ENCODE data around the gene DNAJC25.
"Not testable (repeated sequence)": the region's sequence is repeated elsewhere in the genome, so short reads cannot be mapped to it uniquely, and the experiment has no call there.

DNAJC25 gene

GRCh38 chr9:111604054-111604615, 27.0 kb upstream of the DNAJC25 start:
- Mint-ChIP-seq H3K27ac (no peak overlapping the region), H3K36me3 (ENCODE audit: low read depth) (no peaks in the 10 kb centered on the region), H3K4me1 (peaks cover 6% of the 10 kb centered on the region), H3K4me3 (no peak overlapping the region), H3K9me3 (no peaks in the 10 kb centered on the region), H3K27me3 (ENCODE audit: low read depth, poor library complexity) (peaks cover 33% of the 10 kb centered on the region)
- TF ChIP-seq CTCF (IDR thresholded peaks at IDR 0.05): no peak
- no peak for DNase-seq

DNA sequence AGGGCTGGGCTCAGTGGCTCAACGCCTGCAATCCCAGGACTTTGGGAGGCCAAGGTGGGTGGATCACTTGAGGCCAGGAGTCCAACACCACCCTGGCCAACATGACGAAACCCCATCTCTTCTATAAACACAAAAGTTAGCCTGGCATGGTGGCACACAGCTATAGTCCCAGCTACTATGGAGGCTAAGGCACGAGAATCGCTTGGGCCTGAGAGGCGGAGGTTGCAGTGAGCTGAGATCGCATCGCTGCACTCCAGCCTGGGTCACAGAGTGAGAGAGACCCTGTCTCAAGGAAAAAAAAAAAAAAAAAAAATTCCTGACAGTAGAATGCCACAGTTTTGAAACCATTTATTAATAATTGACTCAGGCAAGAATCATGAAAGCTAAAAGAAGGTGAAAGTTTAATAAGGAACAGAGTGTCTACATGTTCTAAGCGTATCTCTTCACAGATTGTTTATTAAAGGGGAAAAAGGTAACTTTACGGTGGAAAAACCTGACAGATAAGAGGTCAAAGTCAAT, 26.0 kb upstream of the DNAJC25 start:
- Mint-ChIP-seq H3K4me1 (peaks cover 1% of the 10 kb centered on the region), H3K9me3 (no peaks in the 10 kb centered on the region)

GRCh38 chr9:111610149-111610548, 21.0 kb upstream of the DNAJC25 start:
- peaks cover 28% of the 10 kb centered on the region for H3K27me3 Mint-ChIP-seq (ENCODE audit: low read depth, poor library complexity)
- no peak for TF ChIP-seq CTCF (IDR thresholded peaks at IDR 0.05)
- H3K27ac Mint-ChIP-seq: no peak overlapping the region
- no peaks in the 10 kb centered on the region for H3K36me3 Mint-ChIP-seq (ENCODE audit: low read depth)
- peaks cover 12% of the 10 kb centered on the region for H3K4me1 Mint-ChIP-seq
- no peak for DNase-seq
- no peaks in the 10 kb centered on the region for H3K9me3 Mint-ChIP-seq
- H3K4me3 Mint-ChIP-seq: no peak overlapping the region

More for the DNA sequence above, 26.0 kb upstream of the DNAJC25 start:
- no peak for DNase-seq
- no peak for TF ChIP-seq CTCF (IDR thresholded peaks at IDR 0.05)
- no peak overlapping the region for H3K4me3 Mint-ChIP-seq
- H3K36me3 Mint-ChIP-seq (ENCODE audit: low read depth): no peaks in the 10 kb centered on the region
- H3K27me3 Mint-ChIP-seq (ENCODE audit: low read depth, poor library complexity): peaks cover 30% of the 10 kb centered on the region
- no peak overlapping the region for H3K27ac Mint-ChIP-seq

- DNase-seq: no peak
- TF ChIP-seq CTCF (IDR thresholded peaks at IDR 0.05): no peak
- Mint-ChIP-seq H3K27me3 (ENCODE audit: low read depth, poor library complexity) (peaks cover 26% of the 10 kb centered on the region), H3K9me3 (no peaks in the 10 kb centered on the region), H3K4me1 (peaks cover 12% of the 10 kb centered on the region), H3K4me3 (no peak overlapping the region), H3K27ac (no peak overlapping the region), H3K36me3 (ENCODE audit: low read depth) (no peaks in the 10 kb centered on the region)
Observed at GRCh38 chr9:111610845-111611244, 20.3 kb upstream of the DNAJC25 start.

DNA sequence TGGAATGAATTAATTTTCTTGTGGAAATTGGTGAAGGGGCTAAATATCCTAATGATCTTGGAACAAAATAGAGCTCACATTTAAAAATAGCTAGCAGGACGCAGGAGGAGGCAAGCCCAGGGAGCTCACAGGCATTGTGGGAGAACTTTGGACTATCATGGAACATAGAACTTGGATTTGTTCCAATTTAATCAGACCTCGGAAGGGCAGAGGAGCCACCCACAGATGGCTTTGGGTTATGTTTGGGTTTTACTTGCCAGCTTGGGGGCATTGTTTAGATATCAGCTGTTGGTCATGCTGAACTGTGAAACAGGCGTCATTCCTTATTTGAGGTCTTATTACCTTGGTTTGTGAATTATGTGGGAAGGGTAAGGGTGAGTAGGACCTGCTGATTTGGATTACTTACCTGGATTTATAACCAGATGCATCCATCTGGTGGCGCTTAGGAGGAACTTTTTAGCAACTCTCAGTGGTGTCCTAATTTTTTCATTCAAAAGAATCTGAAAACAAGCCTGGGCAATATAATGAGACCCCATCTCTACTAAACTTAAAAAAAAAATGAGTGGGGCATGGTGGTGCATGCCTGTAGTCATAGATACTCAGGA, 17.6 kb upstream of the DNAJC25 start:
- Mint-ChIP-seq H3K27ac (no peak overlapping the region), H3K4me3 (no peak overlapping the region), H3K4me1 (peaks cover 12% of the 10 kb centered on the region), H3K36me3 (ENCODE audit: low read depth) (no peaks in the 10 kb centered on the region), H3K9me3 (no peaks in the 10 kb centered on the region), H3K27me3 (ENCODE audit: low read depth, poor library complexity) (peaks cover 19% of the 10 kb centered on the region)
- DNase-seq: no peak
- TF ChIP-seq CTCF (IDR thresholded peaks at IDR 0.05): no peak

DNA sequence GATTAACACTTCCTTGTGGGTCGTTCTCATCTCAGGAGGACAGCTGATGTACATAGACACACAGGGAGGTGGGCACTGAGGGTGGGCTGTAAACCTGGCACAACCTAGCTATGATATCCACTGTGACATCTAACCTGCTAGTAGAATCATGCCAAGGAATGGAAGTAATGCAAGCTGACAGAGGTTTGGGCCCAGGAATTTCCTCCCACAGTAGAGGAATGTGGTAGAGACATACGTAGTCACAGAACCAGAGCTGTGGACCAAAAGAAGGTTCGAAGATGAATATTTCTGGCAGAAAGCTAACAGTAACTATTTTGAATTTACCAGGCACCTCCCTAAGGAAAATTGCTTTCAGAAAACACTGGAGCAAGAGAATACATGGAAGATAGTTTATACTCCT, 15.2 kb upstream of the DNAJC25 start:
- Mint-ChIP-seq H3K4me1 (peaks cover 4% of the 10 kb centered on the region), H3K27me3 (ENCODE audit: low read depth, poor library complexity) (peaks cover 19% of the 10 kb centered on the region), H3K9me3 (peaks cover 5% of the 10 kb centered on the region), H3K4me3 (no peak overlapping the region), H3K27ac (no peak overlapping the region), H3K36me3 (ENCODE audit: low read depth) (no peaks in the 10 kb centered on the region)
- DNase-seq: no peak
- TF ChIP-seq CTCF (IDR thresholded peaks at IDR 0.05): no peak

GRCh38 chr9:111617349-111617748, 13.8 kb upstream of the DNAJC25 start:
- not testable (repeated sequence) for DNase-seq; H3K4me3 Mint-ChIP-seq; H3K36me3 Mint-ChIP-seq (ENCODE audit: low read depth); H3K4me1 Mint-ChIP-seq; H3K27ac Mint-ChIP-seq
- H3K27me3 Mint-ChIP-seq (ENCODE audit: low read depth, poor library complexity): peaks cover 16% of the 10 kb centered on the region
- H3K9me3 Mint-ChIP-seq: peaks cover 14% of the 10 kb centered on the region

Measured in nephron progenitor cell (in vitro differentiated cells).